ENCODE data around the gene UBE2Z. TPM values are rescaled to one million over a fixed set of nuclear protein-coding genes. Genes with fewer than 3 reads are reported as not detected.

UBE2Z gene
- total and polyA plus RNA-seq, 2 donors (not counting 1 experiment from before 2014, with no cell fraction given), result 56.2 to 121 TPM

GRCh38 chr17:48951572-48951971 lies 43.4 kb downstream of the UBE2Z start:
- Histone ChIP-seq H3K4me1 (ENCODE audit: control insufficient read depth in 2 of 2, insufficient read depth in 2 of 2, low read length in 2 of 2) (peaks cover 9 to 22% of the 10 kb centered on the region in 2 donors), H2AFZ (ENCODE audit: insufficient read depth, low read depth, low read length, poor library complexity, severe bottlenecking) (no peak overlapping the region), H4K20me1 (ENCODE audit: control insufficient read depth, insufficient read depth, low read length, poor library complexity, severe bottlenecking) (no peaks in the 10 kb centered on the region), H3K36me3 (replicated peaks in 1 of 2; ENCODE audit: control extremely low read depth in 1 of 2, control insufficient read depth in 1 of 2, extremely low read depth in 1 of 2, insufficient read depth in 2 of 2, low read length in 1 of 2) (no peaks in the 10 kb centered on the region), H3K9ac (ENCODE audit: low read length) (no peak overlapping the region), H3K27ac (ENCODE audit: low read length in 2 of 2) (no peak overlapping the region), H3K4me2 (replicated peaks; ENCODE audit: low read depth, low read length, poor library complexity, severe bottlenecking) (no peak overlapping the region), H3K27me3 (replicated peaks in 1 of 4; ENCODE audit: control extremely low read depth in 1 of 4, control insufficient read depth in 3 of 4, insufficient read depth in 4 of 4, low read length in 3 of 4) (no peaks in the 10 kb centered on the region), H3K4me3 (ENCODE audit: control extremely low read depth in 1 of 5, extremely low read depth in 1 of 5, insufficient read depth in 1 of 5, low read depth in 2 of 5, low read length in 4 of 5) (no peak overlapping the region), H3K9me3 (ENCODE audit: control extremely low read depth in 1 of 3, control insufficient read depth in 2 of 3, insufficient read depth in 1 of 3, low read length in 2 of 3) (peaks cover 0 to 2% (median 0%) of the 10 kb centered on the region in 3 donors), H3K79me2 (ENCODE audit: control insufficient read depth, insufficient read depth, low read length) (no peaks in the 10 kb centered on the region)
- 87% methylated on average over 4 of the region's 5 CpGs for WGBS (ENCODE audit: insufficient coverage)
- ChIA-PET CTCF (interaction anchor here (0.7 kb wide), 1 partner anchor 1202 kb away, joined by 3 read pairs; no protein-coding TSS in a partner anchor), POLR2A (no interaction called here)
- Mint-ChIP-seq H3K27me3 (peaks cover 4% of the 10 kb centered on the region), H3K27ac (no peak overlapping the region), H3K4me3 (no peak overlapping the region), H3K4me1 (peaks cover 11% of the 10 kb centered on the region), H3K9me3 (ENCODE audit: insufficient read depth) (no peaks in the 10 kb centered on the region)
- DNase-seq, result no peak
- no peak for ATAC-seq (ENCODE audit: low read depth)
- intact Hi-C loops (cut with micrococcal nuclease), result no loop called here
- TF ChIP-seq EZH2 (IDR thresholded peaks at IDR 0.05; ENCODE audit: borderline replicate concordance, insufficient read depth, low read depth, low read length, poor library complexity, severe bottlenecking) (no peak), CTCF (IDR thresholded peaks at IDR 0.05) (no peak)

GRCh38 chr17:48952904-48953303 lies 44.7 kb downstream of the UBE2Z start:
- peak overlapping the region; percentile 48 for H3K4me2 ChIP-seq (replicated peaks; ENCODE audit: low read depth, low read length, poor library complexity, severe bottlenecking)
- no peaks in the 10 kb centered on the region for H4K20me1 ChIP-seq (ENCODE audit: control insufficient read depth, insufficient read depth, low read length, poor library complexity, severe bottlenecking)
- Mint-ChIP-seq H3K4me3 (peak overlapping the region; percentile 35), H3K27ac (peak overlapping the region; percentile 86), H3K4me1 (peaks cover 11% of the 10 kb centered on the region), H3K9me3 (ENCODE audit: insufficient read depth) (no peaks in the 10 kb centered on the region), H3K27me3 (peaks cover 4% of the 10 kb centered on the region)
- peaks cover 9 to 22% of the 10 kb centered on the region in 2 donors for H3K4me1 ChIP-seq (ENCODE audit: control insufficient read depth in 2 of 2, insufficient read depth in 2 of 2, low read length in 2 of 2)
- peaks cover 0 to 2% (median 0%) of the 10 kb centered on the region in 3 donors for H3K9me3 ChIP-seq (ENCODE audit: control extremely low read depth in 1 of 3, control insufficient read depth in 2 of 3, insufficient read depth in 1 of 3, low read length in 2 of 3)
- ChIA-PET POLR2A (interaction anchor here (1.0 kb wide), 1 partner anchor 45 kb away, joined by 3 read pairs; the partner anchor contains the start of gene UBE2Z), CTCF (interaction anchor here (0.6 kb wide), 1 partner anchor 280 kb away, joined by 3 read pairs; no protein-coding TSS in a partner anchor)
- ATAC-seq (ENCODE audit: low read depth), result peak; percentile 83
- no peaks in the 10 kb centered on the region for H3K36me3 ChIP-seq (replicated peaks in 1 of 2; ENCODE audit: control extremely low read depth in 1 of 2, control insufficient read depth in 1 of 2, extremely low read depth in 1 of 2, insufficient read depth in 2 of 2, low read length in 1 of 2)
- H3K27ac ChIP-seq (ENCODE audit: low read length in 2 of 2), result no peak overlapping the region
- H3K9ac ChIP-seq (ENCODE audit: low read length), result no peak overlapping the region
- no peak overlapping the region for H3K4me3 ChIP-seq (ENCODE audit: control extremely low read depth in 1 of 5, extremely low read depth in 1 of 5, insufficient read depth in 1 of 5, low read depth in 2 of 5, low read length in 4 of 5)
- intact Hi-C loops (cut with micrococcal nuclease), result no loop called here
- peak; percentile 68 for DNase-seq
- peak overlapping the region; percentile 2 for H2AFZ ChIP-seq (ENCODE audit: insufficient read depth, low read depth, low read length, poor library complexity, severe bottlenecking)
- TF ChIP-seq CTCF (IDR thresholded peaks at IDR 0.05), result no peak
- TF ChIP-seq EZH2 (IDR thresholded peaks at IDR 0.05; ENCODE audit: borderline replicate concordance, insufficient read depth, low read depth, low read length, poor library complexity, severe bottlenecking), result no peak
- no peaks in the 10 kb centered on the region for H3K79me2 ChIP-seq (ENCODE audit: control insufficient read depth, insufficient read depth, low read length)
- 0% methylated on average over 3 of the region's 5 CpGs for WGBS (ENCODE audit: insufficient coverage)
- no peaks in the 10 kb centered on the region for H3K27me3 ChIP-seq (replicated peaks in 1 of 4; ENCODE audit: control extremely low read depth in 1 of 4, control insufficient read depth in 3 of 4, insufficient read depth in 4 of 4, low read length in 3 of 4)

All from B cell (primary cell).